WTC11 (cell line): ENCODE data around the gene EXOSC2. TPM values are rescaled to one million over a fixed set of nuclear protein-coding genes. Genes with fewer than 3 reads are reported as not detected.

Source experiments
- ATAC-seq: fragments of 200-7000 bp; cut with Tn5 transposase; 2 replicates; pipeline ENCODE4 v1.10.0; 2021; ENCODE audit warnings: mild to moderate bottlenecking, moderate library complexity
- CTCF ChIA-PET: fragments of 300-600 bp; sonication (Branson Sonifier 250); formaldehyde crosslinking; loops from one replicate; lab custom pipeline; 2021; ENCODE audit warnings: antibody characterized with exemption; lab: Charles Lee
- POLR2A ChIA-PET: fragments of 350-600 bp; sonication (Branson Sonifier 250); formaldehyde crosslinking; loops from one replicate; lab custom pipeline; 2021; ENCODE audit warnings: antibody characterized with exemption; lab: Charles Lee
- DNase-seq: peaks from one replicate; pipeline ENCODE4 v3.0.0; 2021; ENCODE audit warnings: low spot score
- H3K27ac Mint-ChIP-seq: 2 replicates; pipeline ENCODE4 v1.8.0; 2021; ENCODE audit warnings: mixed read lengths
- H3K27me3 Mint-ChIP-seq: 2 replicates; pipeline ENCODE4 v1.8.0; 2021; ENCODE audit warnings: low read depth, mild to moderate bottlenecking, moderate library complexity, mixed read lengths
- H3K36me3 Mint-ChIP-seq: 2 replicates; pipeline ENCODE4 v1.8.0; 2021; ENCODE audit warnings: mixed read lengths
- H3K4me1 Mint-ChIP-seq: 2 replicates; pipeline ENCODE4 v1.8.0; 2022; ENCODE audit warnings: mixed read lengths
- H3K4me3 Mint-ChIP-seq: 2 replicates; pipeline ENCODE4 v1.8.0; 2021; ENCODE audit warnings: mild to moderate bottlenecking, moderate library complexity, mixed read lengths
- H3K9me3 Mint-ChIP-seq: 2 replicates; pipeline ENCODE4 v1.8.0; 2021; ENCODE audit warnings: mixed read lengths
- AFF4 ChIP-seq: sonication (generic); formaldehyde crosslinking; IDR thresholded peaks from 2 replicates; pipeline ENCODE4 v1.8.1; 2023; ENCODE audit warnings: mild to moderate bottlenecking, missing genetic modification reagents, borderline replicate concordance
- E2F5 ChIP-seq: sonication (generic); formaldehyde crosslinking; IDR thresholded peaks from 2 replicates; pipeline ENCODE4 v1.8.1; 2022; ENCODE audit warnings: mild to moderate bottlenecking, moderate library complexity, missing genetic modification reagents
- ERG ChIP-seq: fragments of 250-450 bp; sonication (Bioruptor Pico); IDR thresholded peaks from 2 replicates; pipeline ENCODE4 v1.8.0; 2021; ENCODE audit warnings: mild to moderate bottlenecking
- FOXJ3 ChIP-seq: sonication (generic); formaldehyde crosslinking; IDR thresholded peaks from 2 replicates; pipeline ENCODE4 v1.9.0; 2021; ENCODE audit warnings: missing genetic modification reagents, mild to moderate bottlenecking, borderline replicate concordance
- HMGA2 ChIP-seq: fragments of 250-450 bp; sonication (Bioruptor Pico); IDR thresholded peaks from 2 replicates; pipeline ENCODE4 v1.4.0; 2021; ENCODE audit warnings: mild to moderate bottlenecking, moderate library complexity
- SMAD4 ChIP-seq: sonication (generic); formaldehyde crosslinking; IDR thresholded peaks from 2 replicates; pipeline ENCODE4 v1.8.0; 2022; ENCODE audit warnings: mild to moderate bottlenecking, missing genetic modification reagents
- TCF7 ChIP-seq: sonication (generic); formaldehyde crosslinking; IDR thresholded peaks from 2 replicates; pipeline ENCODE4 v1.8.0; 2022; ENCODE audit warnings: mild to moderate bottlenecking, low read depth, missing genetic modification reagents, moderate library complexity
- ZNF532 ChIP-seq: fragments of 250-450 bp; sonication (Bioruptor Pico); IDR thresholded peaks from 2 replicates; pipeline ENCODE4 v1.9.0; 2021; ENCODE audit warnings: mild to moderate bottlenecking, borderline replicate concordance
- ZSCAN18 ChIP-seq: fragments of 250-450 bp; sonication (Bioruptor Pico); IDR thresholded peaks from 2 replicates; pipeline ENCODE4 v2.1.2; 2022; ENCODE audit warnings: mild to moderate bottlenecking, moderate library complexity
- total RNA-seq: library from RNA; stranded (reverse); gene quantifications from 3 replicates; pipeline ENCODE4 v1.2.3, GENCODE V29; 2021

The EXOSC2 gene
- total RNA-seq, 1 experiment from 2014 or later, result 76.1 TPM

- no peak overlapping the region for H3K4me3 Mint-ChIP-seq
- CTCF ChIA-PET, result no interaction called here
- peaks cover 25% of the 10 kb centered on the region for H3K4me1 Mint-ChIP-seq
- POLR2A ChIA-PET, result interaction anchor here (0.6 kb wide), 1 partner anchor 137 kb away, joined by 3 read pairs; no protein-coding TSS in a partner anchor
- H3K36me3 Mint-ChIP-seq, result 0 out of 2 replicates have a peak, but pooled peaks cover 3% of the 10 kb centered on the region
- peaks cover 8% of the 10 kb centered on the region; the same call in 1 of the 2 replicates for H3K9me3 Mint-ChIP-seq
- no peak for DNase-seq
- H3K27me3 Mint-ChIP-seq, result no peaks in the 10 kb centered on the region
- no peak overlapping the region for H3K27ac Mint-ChIP-seq
- no peak for ATAC-seq
- TF ChIP-seq E2F5 (CRISPR knock-in tag), result no peak
- no peak for TF ChIP-seq TCF7
- TF ChIP-seq HMGA2, result no peak
- no peak for TF ChIP-seq ZNF532 (CRISPR knock-in tag)
- TF ChIP-seq FOXJ3 (CRISPR knock-in tag), result no peak
- TF ChIP-seq AFF4 (CRISPR knock-in tag), result no peak
- TF ChIP-seq ZSCAN18 (CRISPR knock-in tag), result no peak
- TF ChIP-seq SMAD4 (CRISPR knock-in tag), result no peak
These were observed 47.4 kb downstream of the EXOSC2 start for GRCh38 chr9:130741024-130741305.

GRCh38 chr9:130741831-130742449 is 48.4 kb downstream of the EXOSC2 start:
- Mint-ChIP-seq H3K27me3 (no peaks in the 10 kb centered on the region), H3K9me3 (peaks cover 11% of the 10 kb centered on the region), H3K4me1 (peaks cover 31% of the 10 kb centered on the region), H3K36me3 (0 out of 2 replicates have a peak, but pooled peaks cover 3% of the 10 kb centered on the region), H3K4me3 (no peak overlapping the region), H3K27ac (no peak overlapping the region)
- CTCF ChIA-PET, result interaction anchor here (0.5 to 1.0 kb wide), 2 partner anchors 11 to 125 kb away, joined by 3 read pairs; no protein-coding TSS in a partner anchor
- POLR2A ChIA-PET, result no interaction called here
- ATAC-seq (no peak), DNase-seq (no peak)
- no peak for TF ChIP-seq ERG (CRISPR knock-in tag)
